GM18870 (cell line): Measurements from ENCODE around the gene GPN1.
"Not testable (repeated sequence)": the region's sequence is repeated elsewhere in the genome, so short reads cannot be mapped to it uniquely, and the experiment has no call there.

Source experiments
- ATAC-seq: cut with Tn5 transposase; IDR thresholded peaks from one replicate; pipeline ENCODE4 v1.9.1; 2021; ENCODE audit warnings: moderate library complexity; ENCODE audit not compliant: unreplicated experiment

GPN1 gene

DNA sequence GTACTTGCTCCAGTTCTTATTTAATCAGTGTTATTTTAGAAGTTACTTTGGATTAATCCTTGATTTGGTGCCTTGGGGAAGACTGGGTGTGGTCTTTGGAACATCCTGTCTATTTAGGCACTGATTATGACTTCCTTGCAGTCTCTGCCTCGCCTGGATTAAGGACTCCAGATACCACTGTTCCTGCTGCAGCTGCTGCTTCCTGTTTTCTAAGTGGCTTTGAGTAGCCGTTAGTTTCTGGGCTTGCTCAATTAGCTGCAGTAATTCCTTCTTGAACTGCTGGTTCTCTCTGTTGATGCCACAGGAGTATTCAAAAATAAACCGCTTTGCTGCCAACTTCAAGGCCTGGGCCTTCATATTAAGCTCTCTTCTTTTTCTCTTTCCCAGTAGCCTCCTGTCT is 1.9 kb upstream of the GPN1 start:
- not testable (repeated sequence) for ATAC-seq

DNA sequence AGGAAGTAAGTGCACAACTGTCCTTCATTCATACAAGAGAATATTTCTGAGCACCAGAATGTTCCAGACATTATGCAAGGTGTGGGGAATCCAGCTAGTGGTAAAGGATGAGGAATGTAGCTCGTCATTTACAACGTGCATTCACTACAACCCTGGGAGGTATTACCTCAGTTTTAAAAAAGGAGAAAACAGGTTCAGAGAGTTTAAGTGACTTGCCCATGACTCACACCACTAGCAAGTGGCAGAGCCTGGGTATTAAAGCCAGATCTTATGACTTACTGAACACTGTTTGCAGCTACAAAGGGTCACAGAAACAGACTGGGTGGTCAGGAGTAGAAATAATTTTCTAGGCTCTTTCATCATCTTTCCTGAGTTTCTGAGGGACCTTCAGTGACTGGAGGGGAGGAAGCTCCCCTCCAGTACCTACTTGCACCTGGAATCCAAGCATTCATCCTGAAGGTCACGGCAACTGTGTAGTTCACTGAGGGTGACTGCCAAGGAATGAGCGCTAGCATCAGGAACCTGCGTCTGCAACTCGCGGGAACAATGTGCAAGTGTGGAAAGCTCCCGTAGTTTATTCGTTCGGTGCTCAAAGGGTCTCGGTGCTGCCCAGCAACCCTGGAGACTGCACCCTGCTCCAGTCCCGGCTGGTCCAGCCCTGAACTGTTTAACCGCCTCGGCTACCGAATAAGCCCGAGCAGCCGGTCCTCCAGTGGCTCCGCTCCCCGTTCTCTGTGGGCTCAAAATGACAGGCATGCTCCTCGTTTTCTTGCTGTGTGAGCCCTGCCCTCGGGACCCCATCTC is 685 bp upstream of the GPN1 start:
- no peak for ATAC-seq

DNA sequence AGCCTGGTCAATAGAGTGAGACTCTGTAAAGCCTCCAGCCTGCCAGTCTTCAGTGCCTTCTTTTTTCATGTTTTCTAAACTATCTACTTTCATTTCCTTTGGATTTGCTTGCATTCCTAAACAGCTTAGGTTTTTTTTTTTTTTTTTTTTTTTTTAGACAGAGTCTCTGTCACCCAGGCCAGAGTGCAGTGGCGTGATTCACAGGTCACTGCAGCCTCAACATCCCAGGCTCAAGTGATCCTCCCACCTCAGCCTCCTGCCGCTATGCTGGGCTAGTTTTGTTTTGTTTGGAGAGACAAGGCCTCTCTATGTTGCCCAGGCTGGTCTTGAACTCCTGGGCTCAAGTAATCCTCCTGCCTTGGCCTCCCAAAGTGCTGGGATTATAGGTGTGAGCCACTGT is 1.4 kb downstream of the GPN1 start:
- ATAC-seq: not testable (repeated sequence)

DNA sequence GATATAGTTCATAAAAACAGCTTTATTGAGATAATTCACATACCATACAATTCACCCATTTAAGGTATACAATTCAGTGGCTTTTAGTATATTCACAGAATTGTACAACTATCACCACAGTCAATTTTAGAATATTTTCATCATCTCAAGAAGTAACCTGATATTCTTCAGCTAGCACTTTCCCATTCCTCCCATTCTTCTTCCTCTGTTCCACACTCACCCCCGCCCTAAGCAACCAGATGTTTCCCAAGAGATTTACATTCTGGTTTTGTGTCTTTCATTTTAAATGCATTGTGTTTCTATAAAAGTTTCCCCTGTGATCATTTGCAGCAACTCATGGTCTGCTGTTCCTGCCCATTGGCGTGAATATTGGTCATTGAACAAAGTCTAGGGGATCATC is 5.4 kb downstream of the GPN1 start:
- no peak for ATAC-seq

DNA sequence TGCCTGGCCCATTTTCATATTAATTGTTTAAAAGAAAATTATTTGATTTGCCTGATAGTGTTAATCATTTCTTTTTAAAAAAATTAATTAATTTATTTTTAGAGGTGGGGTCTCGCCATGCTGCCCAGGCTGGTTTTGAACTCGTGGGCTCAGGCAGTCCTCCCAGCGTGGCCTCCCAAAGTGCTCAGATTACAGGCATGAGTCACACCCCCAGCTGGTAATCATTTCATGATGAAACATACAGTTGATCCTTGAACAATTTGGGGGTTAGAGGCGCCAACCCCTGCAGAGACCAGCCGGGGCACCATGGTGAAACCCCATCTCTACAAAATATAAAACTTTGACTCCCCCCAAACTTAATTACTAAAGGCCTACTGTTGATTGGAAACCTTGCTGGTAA is 7.9 kb downstream of the GPN1 start:
- ATAC-seq: no peak

DNA sequence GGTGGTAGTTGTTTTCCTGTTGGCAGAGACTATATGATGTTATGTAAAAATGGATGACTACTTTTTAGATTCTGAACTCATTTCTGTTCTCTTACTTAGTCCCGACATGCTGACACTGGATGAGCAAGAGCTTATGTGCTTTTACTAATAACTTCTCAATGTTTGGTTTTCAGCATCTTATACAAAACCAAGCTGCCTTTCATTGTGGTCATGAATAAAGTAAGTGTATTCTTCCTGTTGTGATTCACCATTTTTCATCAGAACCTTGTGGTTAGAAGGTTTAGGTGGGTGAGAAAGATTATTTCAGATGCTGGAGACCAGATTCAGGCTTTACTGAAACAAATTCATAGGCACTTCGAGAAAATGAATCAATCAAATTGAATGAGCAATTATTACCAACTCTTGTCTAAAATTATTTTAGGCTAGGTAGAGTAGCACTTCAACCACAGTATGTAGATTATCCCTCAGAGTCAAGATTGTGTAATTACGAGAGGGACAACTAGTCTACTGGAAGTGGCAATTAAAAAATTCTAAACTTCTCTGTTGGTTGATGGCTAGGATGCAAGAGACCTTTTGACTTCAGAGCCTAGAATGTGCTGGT is 9.3 kb downstream of the GPN1 start:
- no peak for ATAC-seq

DNA sequence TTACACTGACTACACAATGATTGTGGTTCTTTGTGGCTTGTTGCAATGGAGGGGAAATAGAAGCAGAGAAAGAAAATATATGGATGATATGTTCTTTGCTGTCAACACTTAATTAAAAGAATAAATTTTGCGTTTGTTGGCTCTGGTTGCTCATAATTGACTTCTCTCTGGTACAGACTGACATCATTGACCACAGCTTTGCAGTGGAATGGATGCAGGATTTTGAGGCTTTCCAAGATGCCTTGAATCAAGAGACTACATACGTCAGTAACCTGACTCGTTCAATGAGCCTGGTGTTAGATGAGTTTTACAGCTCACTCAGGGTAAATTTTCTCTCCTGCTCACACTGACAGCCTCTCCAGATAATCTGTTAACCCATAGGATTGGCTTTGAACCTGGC is 9.9 kb downstream of the GPN1 start:
- no peak for ATAC-seq

DNA sequence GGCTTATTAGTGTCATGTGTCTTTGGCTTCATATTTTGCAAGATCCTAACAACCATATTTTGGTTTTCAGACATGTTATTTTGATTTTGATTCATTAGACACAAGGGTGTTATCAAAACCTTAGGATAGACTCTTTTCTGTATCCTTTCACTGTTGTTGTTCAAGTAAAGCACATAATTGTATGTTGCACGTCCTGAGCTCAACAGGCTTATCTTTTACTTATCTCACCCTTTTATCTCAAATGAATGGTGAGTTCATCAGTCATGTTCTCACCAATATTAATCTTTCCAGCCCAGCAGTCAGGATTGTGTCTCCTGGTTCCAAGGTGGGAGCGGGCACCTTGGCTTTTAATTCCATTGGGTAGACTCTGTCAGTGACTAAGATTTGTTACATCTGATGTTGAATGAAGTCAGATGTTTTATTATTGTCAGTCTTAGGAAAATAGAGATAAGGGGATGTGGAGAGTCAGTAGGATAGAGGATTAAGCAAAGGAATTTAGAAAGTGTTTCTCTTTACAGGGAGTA is 11.9 kb downstream of the GPN1 start:
- no peak for ATAC-seq

DNA sequence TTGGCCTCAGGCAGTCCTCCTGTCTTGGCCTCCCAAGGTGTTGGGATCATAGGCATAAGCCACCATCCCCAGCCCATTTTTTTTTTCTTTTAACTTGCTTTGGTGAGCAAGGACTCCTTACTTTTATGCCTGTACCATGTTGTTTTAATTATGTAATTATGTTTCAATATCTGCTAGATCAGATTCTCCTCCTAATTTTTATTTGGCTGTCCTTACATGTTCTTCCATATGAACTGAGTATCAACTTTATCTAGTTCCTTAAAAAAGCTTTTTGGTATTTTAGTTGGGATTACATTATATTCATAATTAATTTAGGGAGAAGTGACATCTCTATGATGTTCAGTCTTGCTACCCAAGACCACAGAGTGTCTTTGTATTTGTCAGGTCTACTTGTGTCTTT is 16.3 kb downstream of the GPN1 start:
- no peak for ATAC-seq

DNA sequence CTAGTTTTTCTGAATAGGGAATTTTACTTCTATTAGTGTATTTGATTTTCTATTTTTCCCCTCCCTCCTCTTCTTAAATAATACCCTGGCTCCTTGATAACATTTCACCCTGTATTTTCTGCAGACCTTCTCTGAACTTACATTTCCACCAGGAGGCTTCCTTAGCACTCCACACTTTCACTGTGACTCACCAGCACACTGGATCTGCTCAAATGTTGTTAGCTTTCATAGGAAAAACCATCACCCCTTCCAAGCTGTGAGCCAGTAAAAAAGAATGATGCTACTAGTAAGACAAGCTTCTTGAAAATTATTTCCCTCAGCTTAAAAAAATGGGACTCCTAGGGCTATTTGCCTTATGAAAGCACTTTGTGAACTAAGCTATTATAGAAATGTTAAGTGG is 18.4 kb downstream of the GPN1 start:
- ATAC-seq: no peak

DNA sequence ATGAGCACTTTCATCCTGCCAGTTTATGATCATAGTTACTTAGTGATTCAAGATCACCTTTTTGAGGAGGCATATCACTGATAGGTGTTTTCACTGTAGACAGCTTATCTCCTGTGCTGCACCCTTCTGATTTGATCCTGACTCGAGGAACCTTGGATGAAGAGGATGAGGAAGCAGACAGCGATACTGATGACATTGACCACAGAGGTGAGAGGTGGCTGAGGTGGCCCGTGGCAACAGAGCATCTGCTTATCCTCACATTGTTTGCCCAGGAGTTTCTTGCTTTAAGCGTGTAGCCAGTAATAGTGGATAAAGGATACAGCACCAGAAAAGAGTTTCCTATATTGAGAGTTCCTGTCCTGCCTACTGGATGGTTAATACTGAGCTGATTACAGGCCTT is 18.9 kb downstream of the GPN1 start:
- ATAC-seq: no peak

DNA sequence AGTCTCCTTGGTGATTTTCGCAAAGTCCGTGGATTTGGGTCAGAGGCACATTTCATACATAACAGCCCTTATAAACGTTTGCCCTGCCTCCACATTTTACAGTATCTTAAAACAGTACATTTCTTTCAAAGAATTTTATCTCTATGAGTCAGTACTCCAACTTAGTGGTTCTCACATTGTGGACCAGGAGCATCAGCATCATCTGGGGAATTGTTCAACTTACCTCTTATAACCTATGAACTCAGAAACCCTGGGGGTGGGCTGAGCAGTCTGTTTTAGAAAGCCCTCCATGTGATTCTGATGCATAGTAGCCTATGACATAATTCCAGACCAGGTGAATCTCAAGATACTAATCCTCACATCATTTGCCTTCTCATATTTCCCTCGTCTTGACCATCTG is 22.2 kb downstream of the GPN1 start:
- ATAC-seq: no peak

DNA sequence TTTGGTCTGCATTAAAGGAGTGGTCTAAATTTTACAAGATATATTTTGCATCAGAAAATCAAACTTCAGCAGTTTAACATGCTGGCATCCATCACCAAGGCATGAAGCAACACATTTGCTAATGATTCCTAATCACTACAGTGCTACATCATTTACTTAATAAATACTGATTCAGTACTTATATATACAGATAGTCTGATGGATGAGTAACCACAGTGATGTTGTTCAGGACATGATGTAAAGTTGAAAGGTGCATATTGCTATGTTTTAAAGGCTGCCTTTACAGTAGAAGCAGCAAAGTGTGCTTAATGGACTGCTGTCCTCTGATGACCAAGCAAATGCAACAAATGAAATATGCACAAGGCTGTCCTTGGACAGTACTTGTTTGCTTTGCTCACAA is 23.5 kb downstream of the GPN1 start:
- ATAC-seq: no peak

DNA sequence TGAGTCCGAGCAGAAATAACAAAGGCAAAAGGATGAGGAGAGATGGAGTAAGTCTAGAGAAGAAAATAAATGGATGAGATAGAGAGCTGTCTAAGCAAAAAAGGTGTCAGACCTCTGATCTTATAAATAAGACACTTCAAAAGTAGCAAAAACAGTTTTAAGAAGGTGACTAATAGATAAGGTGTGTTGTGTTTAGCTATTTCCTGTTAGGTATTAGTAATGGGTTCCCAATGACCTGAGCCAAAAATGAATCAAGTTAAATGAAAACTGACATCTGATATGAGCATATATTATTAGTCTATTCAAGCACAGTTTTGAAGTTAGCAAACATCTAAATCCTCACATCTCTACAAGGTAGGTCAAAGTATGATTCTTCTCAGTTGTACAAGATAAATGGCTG is 23.9 kb downstream of the GPN1 start:
- no peak for ATAC-seq

DNA sequence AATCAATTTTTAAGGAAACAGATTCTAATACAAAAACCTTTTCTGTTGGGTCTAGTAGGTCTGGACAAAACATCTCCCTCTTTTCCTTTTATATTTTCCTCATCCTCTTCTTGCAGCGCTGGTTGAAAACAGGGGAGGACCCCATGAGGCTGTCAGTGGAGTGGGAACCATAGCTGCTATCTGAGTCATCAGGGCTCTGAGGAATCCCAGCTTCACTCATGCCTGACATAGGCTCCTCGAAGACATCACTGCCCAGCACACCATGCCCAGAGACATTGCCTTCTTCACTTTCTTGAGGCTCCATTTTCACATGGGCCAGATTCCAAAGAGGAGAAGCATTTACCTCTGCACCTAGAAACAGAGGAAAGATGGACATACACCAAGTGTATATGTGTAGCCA is 24.5 kb downstream of the GPN1 start:
- ATAC-seq: no peak

DNA sequence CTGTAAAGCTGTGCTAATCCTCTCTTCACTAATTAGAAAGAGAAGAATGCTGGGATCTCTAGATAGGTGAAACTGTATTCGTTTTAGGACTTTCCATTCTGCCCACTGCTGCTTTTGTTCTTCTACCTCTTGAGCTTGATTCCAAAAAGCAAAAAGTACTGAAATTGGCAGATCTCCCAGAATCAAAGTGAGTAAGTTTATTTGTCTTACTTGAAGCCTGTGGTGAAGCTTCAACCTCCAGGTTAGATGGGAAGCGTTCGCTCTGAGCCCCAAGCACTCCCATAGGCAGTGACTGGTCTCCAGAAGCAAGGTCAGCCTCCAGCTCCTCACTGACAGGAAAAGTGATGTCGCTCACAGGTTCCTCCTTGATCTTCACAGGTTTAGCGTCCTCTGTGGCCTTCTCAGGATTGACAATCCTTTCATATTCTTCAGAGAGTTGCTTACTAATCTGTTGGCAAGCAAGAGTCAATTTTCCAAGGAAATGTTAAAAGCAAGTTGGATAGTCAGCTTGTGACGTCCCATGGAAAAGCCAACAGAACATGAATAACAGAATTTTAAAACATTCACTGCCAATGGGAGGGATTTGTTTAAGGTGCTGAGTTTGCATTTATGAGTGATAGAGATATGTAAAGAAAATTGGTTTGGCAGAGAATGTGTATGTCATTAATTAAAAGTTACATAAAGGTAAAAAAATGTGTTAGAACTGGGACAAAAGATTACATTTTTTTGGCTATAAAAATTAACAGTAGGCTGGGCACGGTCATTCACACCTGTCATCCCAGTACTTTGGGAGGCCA is 26.5 kb downstream of the GPN1 start:
- ATAC-seq: no peak

DNA sequence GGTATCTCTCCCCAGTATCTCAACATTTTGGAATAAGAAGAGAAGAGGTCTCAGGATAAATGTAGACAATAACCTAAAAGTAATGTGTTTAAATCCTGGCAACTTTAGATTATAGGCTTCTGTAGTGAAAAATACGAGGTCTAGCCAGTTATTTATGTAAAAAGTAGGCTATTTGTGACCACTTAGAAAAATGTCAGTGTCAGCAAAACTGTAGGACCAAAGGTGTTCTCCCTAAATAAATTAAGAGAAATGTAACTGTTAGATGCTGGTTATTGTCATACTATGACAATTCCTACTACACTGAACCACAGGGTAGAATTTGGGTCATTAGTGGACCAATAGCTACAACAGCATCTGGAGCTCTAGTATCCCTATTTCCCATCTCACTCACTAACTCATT is 32.5 kb downstream of the GPN1 start:
- no peak for ATAC-seq

DNA sequence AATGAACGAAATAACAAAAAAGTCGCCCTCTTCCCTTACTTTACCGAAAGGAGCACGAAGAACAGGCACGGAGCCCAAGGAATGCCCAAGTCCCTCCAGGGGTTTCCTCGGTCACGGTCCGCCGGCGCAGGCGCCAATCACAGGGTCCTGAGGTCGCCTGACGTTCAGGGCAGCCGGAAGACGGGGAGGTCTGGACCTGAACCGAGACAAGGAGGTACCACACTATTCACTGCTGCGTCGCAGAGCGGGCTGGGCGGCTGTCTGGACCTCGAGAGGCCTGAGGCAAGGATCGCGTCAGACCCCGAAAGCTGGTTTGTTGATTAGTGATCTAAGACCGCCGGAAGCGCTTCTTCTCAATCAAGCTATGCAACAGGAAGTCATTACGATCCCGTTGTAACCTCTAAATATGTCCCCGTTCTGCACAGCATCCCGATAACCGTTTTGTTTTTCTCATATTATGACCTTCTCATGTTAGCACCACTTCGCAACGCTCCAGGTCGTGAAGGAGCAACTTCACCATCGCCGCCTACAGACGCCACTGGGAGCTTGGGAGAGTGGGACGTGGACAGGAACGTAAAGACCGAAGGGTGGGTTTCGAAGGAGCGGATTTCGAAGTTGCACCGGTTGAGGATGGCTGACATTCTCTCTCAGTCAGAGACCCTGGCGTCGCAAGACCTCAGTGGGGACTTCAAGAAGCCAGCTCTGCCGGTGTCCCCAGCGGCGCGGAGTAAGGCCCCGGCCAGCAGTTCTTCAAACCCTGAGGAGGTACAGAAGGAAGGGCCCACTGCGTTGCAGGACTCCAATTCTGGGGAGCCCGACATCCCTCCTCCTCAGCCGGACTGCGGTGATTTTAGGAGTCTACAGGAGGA is 34.7 kb downstream of the GPN1 start, which contains the start of the genes SLC4A1AP and SUPT7L:
Gene SLC4A1AP (plus strand): TSS at position 605 of the 869 bp plus-strand sequence. CDS start 26 bp downstream, at position 631.
Gene SUPT7L (minus strand): TSS at position 330 of the 869 bp plus-strand sequence. CDS start 1,422 bp downstream, outside the sequence.
- peak; percentile 57 for ATAC-seq

DNA sequence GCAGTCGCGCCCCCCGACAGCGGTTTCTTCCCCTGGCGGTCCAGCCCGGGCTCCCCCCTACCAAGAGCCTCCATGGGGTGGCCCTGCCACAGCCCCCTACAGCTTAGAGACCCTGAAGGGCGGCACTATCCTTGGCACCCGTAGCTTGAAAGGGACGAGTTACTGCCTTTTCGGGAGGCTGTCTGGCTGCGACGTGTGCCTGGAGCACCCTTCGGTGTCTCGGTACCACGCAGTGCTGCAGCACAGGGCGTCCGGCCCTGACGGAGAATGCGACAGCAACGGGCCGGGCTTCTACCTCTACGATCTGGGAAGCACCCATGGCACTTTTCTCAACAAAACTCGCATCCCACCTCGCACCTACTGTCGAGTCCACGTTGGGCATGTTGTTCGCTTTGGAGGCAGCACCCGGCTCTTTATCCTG is 35.3 kb downstream of the GPN1 start:
- no peak for ATAC-seq

DNA sequence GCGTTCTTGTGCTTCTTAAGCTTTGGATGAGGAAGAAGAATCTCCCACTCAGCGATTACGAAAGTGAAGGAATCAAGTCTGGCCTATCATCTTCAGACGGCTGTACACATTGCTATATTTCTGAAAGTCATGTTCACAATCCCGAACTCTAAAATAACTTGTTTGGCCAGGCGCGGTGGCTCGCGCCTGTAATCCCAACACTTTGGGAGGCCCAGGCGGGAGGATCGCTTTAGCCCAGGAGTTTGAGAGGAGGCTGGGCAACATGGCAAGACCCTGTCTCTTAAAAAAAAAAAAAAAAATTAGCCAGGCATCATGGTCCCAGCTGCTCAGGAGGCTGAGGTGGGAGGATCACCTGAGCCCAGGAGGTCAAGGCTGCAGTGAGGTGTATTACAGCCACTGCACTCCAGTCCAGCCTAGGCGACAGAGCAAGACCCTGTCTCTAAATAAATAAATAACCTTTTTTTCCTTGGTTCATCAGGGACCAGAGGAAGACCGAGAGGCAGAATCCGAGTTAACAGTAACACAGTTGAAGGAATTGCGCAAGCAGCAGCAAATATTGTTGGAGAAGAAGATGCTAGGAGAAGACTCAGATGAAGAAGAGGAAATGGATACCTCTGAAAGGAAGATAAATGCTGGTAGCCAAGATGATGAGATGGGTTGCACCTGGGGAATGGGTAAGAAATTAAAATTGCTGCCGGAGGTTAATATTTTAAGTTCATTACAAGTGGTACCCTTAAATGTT is 35.9 kb downstream of the GPN1 start:
- ATAC-seq: no peak
